Endodermal cell (in vitro differentiated cells): ENCODE results near the gene KRTAP10-2. TPM values are rescaled to one million over a fixed set of nuclear protein-coding genes. Genes with fewer than 3 reads are reported as not detected.

Source experiments
- DNase-seq: peaks from one replicate; pipeline ENCODE4 v3.0.0-alpha.2; 2017
- H3K27ac ChIP-seq: 2 replicates; pipeline ENCODE4 v1.5.1; 2013; ENCODE audit warnings: mild to moderate bottlenecking, low read depth, low read length, moderate library complexity
- H3K27me3 ChIP-seq: 2 replicates; pipeline ENCODE4 v1.6.1; 2013; ENCODE audit warnings: mild to moderate bottlenecking, low read length, moderate library complexity; ENCODE audit not compliant: insufficient read depth, control insufficient read depth, poor library complexity, severe bottlenecking
- H3K36me3 ChIP-seq: 2 replicates; pipeline ENCODE4 v1.7.0; 2013; ENCODE audit warnings: mild to moderate bottlenecking, low read length, moderate library complexity; ENCODE audit not compliant: control insufficient read depth, insufficient read depth
- H3K4me1 ChIP-seq: one replicate; pipeline ENCODE4 v1.7.0; 2013; ENCODE audit warnings: low read length; ENCODE audit not compliant: control insufficient read depth, insufficient read depth
- H3K4me3 ChIP-seq: 2 replicates; pipeline ENCODE4 v1.5.1; 2013; ENCODE audit warnings: mild to moderate bottlenecking, low read length, moderate library complexity
- H3K9ac ChIP-seq: 2 replicates; pipeline ENCODE4 v1.6.1; 2013; ENCODE audit warnings: mild to moderate bottlenecking, low read length, moderate library complexity; ENCODE audit not compliant: poor library complexity, severe bottlenecking; ENCODE audit errors: extremely low read depth
- H3K9me3 ChIP-seq: 2 replicates; pipeline ENCODE4 v1.6.1; 2013; ENCODE audit warnings: mild to moderate bottlenecking, low read length, moderate library complexity; ENCODE audit not compliant: control insufficient read depth
- H3K27ac Mint-ChIP-seq: 2 replicates; pipeline ENCODE4 v1.8.0; 2020; ENCODE audit warnings: mixed read lengths
- H3K27me3 Mint-ChIP-seq: 2 replicates; pipeline ENCODE4 v1.8.0; 2021; ENCODE audit warnings: mild to moderate bottlenecking, mixed read lengths; ENCODE audit not compliant: insufficient read depth
- H3K36me3 Mint-ChIP-seq: 2 replicates; pipeline ENCODE4 v1.8.0; 2020; ENCODE audit warnings: low read depth, mixed read lengths
- H3K4me1 Mint-ChIP-seq: 2 replicates; pipeline ENCODE4 v1.8.0; 2020; ENCODE audit warnings: mixed read lengths
- H3K4me3 Mint-ChIP-seq: 2 replicates; pipeline ENCODE4 v1.8.0; 2020; ENCODE audit warnings: mild to moderate bottlenecking, moderate library complexity, mixed read lengths
- H3K9me3 Mint-ChIP-seq: 2 replicates; pipeline ENCODE4 v1.8.0; 2020; ENCODE audit warnings: mild to moderate bottlenecking, mixed read lengths
- WGBS, 2 experiments: methylation state at CpG; one replicate each; pipeline versions ENCODE4 v1.1.5 to v1.1.7; 2013; ENCODE audit warnings: missing lambda C conversion rate in 2 of 2, mixed read lengths in 1 of 2; ENCODE audit not compliant: insufficient coverage in 1 of 2, insufficient read length in 1 of 2; 5-methylcytosine and 5-hydroxymethylcytosine counted together
- total RNA-seq, 2 donors: library from RNA; stranded (reverse); fragmentation: NEBNext Ultra II Directional in 1 of 2; extraction: Animal tissue kit (Norgen Biotek cat#: 25700) in 1 of 2; gene quantifications; 2 replicates in 1 of 2; 3 replicates in 1 of 2; pipeline ENCODE4 v1.2.1, GENCODE V29; 2021
- TF ChIP-seq, protein P1 (sequence below): fragments of 200-600 bp; sonication (generic); conservative IDR thresholded peaks from 2 replicates; pipeline ENCODE4 v1.5.0; 2021; ENCODE audit warnings: antibody characterized with exemption, mild to moderate bottlenecking

Gene KRTAP10-2
- total RNA-seq, 2 donors from 2014 or later, result not detected

DNA sequence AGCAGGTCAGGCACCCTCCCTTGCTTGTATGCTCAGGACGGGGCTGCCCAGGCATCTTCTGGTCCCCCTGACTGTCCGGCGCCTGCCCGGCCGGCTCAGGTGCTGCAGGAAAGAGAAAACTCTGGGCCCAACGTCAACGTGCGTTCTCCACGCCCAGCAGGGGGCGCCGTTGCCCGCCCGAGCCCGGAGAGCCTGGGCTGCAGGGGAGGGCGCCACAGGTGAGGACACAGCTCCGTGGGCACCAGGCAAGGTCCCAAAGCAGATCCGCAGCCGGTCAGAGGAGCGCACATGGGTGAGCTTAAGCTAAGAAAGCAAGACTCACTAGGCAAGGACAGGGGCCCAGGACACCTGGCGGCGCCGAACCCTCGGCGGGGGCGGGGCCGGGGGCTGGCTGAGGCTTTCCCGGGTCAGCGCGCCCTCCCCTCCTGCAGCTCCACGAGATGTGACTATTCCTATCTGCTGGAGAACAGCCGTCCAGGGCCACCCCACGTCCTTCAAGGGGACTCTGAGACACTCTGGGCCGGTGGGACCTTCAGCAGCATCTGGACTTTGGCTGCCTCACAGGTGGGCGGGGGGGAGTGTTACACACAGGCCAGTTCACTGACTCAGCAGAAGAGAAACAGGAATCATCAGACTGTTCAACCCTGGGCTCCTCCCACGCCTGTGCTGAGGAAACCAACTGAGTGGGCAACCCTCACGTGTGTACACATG is 40.6 kb downstream of the KRTAP10-2 start:
- H3K36me3 ChIP-seq, result no peaks in the 10 kb centered on the region
- TF ChIP-seq, protein P1, sequence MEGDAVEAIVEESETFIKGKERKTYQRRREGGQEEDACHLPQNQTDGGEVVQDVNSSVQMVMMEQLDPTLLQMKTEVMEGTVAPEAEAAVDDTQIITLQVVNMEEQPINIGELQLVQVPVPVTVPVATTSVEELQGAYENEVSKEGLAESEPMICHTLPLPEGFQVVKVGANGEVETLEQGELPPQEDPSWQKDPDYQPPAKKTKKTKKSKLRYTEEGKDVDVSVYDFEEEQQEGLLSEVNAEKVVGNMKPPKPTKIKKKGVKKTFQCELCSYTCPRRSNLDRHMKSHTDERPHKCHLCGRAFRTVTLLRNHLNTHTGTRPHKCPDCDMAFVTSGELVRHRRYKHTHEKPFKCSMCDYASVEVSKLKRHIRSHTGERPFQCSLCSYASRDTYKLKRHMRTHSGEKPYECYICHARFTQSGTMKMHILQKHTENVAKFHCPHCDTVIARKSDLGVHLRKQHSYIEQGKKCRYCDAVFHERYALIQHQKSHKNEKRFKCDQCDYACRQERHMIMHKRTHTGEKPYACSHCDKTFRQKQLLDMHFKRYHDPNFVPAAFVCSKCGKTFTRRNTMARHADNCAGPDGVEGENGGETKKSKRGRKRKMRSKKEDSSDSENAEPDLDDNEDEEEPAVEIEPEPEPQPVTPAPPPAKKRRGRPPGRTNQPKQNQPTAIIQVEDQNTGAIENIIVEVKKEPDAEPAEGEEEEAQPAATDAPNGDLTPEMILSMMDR, result peak; percentile 97
- 12 to 20% methylated on average over 27 to 36 of the region's 36 CpGs for WGBS, 2 experiments
- peak overlapping the region; percentile 60 for H3K4me3 ChIP-seq
- H3K27me3 ChIP-seq, result no peaks in the 10 kb centered on the region
- H3K9me3 Mint-ChIP-seq, result no peaks in the 10 kb centered on the region
- H3K27me3 Mint-ChIP-seq, result no peaks in the 10 kb centered on the region
- no peak overlapping the region for H3K9ac ChIP-seq
- no peaks in the 10 kb centered on the region for H3K9me3 ChIP-seq
- no peak overlapping the region for H3K4me3 Mint-ChIP-seq
- H3K27ac ChIP-seq, result no peak overlapping the region
- no peaks in the 10 kb centered on the region for H3K4me1 ChIP-seq
- no peak overlapping the region for H3K27ac Mint-ChIP-seq
- peaks cover 3% of the 10 kb centered on the region for H3K36me3 Mint-ChIP-seq
- no peaks in the 10 kb centered on the region for H3K4me1 Mint-ChIP-seq
- DNase-seq, result peak; percentile 92

GRCh38 chr21:44510109-44510507 is 41.2 kb downstream of the KRTAP10-2 start:
- WGBS, 2 experiments, result 63 to 75% methylated on average over 16 to 18 of the region's 18 CpGs
- no peak overlapping the region for H3K27ac Mint-ChIP-seq
- Histone ChIP-seq H3K4me1 (no peaks in the 10 kb centered on the region), H3K9me3 (no peaks in the 10 kb centered on the region), H3K36me3 (no peaks in the 10 kb centered on the region), H3K27me3 (no peaks in the 10 kb centered on the region), H3K27ac (no peak overlapping the region), H3K4me3 (no peak overlapping the region), H3K9ac (no peak overlapping the region)
- no peak overlapping the region for H3K4me3 Mint-ChIP-seq
- peaks cover 3% of the 10 kb centered on the region for H3K36me3 Mint-ChIP-seq
- peak; percentile 66 for DNase-seq
- no peaks in the 10 kb centered on the region for H3K27me3 Mint-ChIP-seq
- H3K9me3 Mint-ChIP-seq, result no peaks in the 10 kb centered on the region
- TF ChIP-seq, protein P1, result no peak
- H3K4me1 Mint-ChIP-seq, result no peaks in the 10 kb centered on the region

- Histone ChIP-seq H3K9me3 (no peaks in the 10 kb centered on the region), H3K9ac (no peak overlapping the region), H3K27me3 (no peaks in the 10 kb centered on the region), H3K4me1 (no peaks in the 10 kb centered on the region), H3K4me3 (no peak overlapping the region), H3K27ac (no peak overlapping the region), H3K36me3 (no peaks in the 10 kb centered on the region)
- Mint-ChIP-seq H3K4me1 (no peaks in the 10 kb centered on the region), H3K9me3 (no peaks in the 10 kb centered on the region), H3K27me3 (no peaks in the 10 kb centered on the region), H3K36me3 (peaks cover 3% of the 10 kb centered on the region), H3K4me3 (no peak overlapping the region), H3K27ac (no peak overlapping the region)
- TF ChIP-seq, protein P1, result no peak
- WGBS, 2 experiments, result 97% methylated on average over 9 to 12 of the region's 12 CpGs
- no peak for DNase-seq
These were observed 41.8 kb downstream of the KRTAP10-2 start for GRCh38 chr21:44509539-44509938.
